ENCODE results near the gene PRKAB1. TPM values are rescaled to one million over a fixed set of nuclear protein-coding genes. Genes with fewer than 3 reads are reported as not detected.
A peak's percentile ranks its signal among the peaks of the same experiment; 100 is the strongest.

PRKAB1 gene
- total and polyA plus RNA-seq, 7 donors = 18.5 to 52.5 (median 31.4) TPM

GRCh38 chr12:119666226-119666795 lies 1.6 kb upstream of the PRKAB1 start:
- Histone ChIP-seq H3K27ac (no peak overlapping the region), H3K4me3 (no peak overlapping the region), H3K9me3 (no peaks in the 10 kb centered on the region), H3K27me3 (no peaks in the 10 kb centered on the region), H3K36me3 (peaks cover 0 to 2% (median under 1%) of the 10 kb centered on the region in 4 donors), H3K4me1 (peaks cover 0 to 26% (median 20%) of the 10 kb centered on the region in 4 donors)
- intact Hi-C loops (cut with DNase I) = loop anchor here (5.0 kb wide), 1 partner anchor 1289 kb away; the partner anchor contains the start of gene SUDS3
- DNase-seq = no peak
- 58 to 84% methylated on average over 2 of the region's 2 CpGs for WGBS, 2 donors
- no peak for TF ChIP-seq POLR2A (IDR thresholded peaks at IDR 0.05)
- no peak for TF ChIP-seq POLR2AphosphoS5 (IDR thresholded peaks at IDR 0.05)
- no peak for TF ChIP-seq EP300 (IDR thresholded peaks at IDR 0.05)
- no peak for TF ChIP-seq CTCF (IDR thresholded peaks at IDR 0.05)

DNA sequence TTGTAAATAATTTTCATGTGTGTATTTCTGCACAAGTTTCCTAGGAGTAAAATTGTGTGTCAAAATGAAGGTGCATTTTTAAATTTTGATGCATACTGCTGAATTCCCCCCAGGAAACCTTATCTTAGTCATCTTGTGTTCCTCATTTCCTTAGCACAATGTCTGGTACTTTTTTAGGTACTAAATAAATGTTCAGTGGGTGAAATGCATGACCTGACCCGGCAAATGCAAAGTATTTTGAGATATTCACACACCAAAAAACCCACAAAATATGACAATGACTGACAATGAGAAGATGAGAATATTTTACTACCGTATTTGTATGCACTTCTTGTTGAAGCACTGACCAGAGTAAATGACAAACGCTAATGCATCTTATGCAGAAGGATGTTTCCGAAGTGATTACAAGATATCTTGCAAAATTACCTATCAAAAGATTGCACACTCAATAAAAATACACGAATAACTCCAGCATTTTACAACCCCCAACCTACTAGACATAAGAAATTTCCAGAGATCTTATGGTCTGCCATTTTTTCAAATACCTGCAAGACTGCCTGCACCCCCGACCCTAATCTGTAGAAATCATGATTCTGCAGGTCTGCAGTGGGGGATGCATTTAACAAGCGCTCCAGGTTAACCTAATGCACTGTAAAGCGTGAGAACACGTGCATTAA lies 895 bp upstream of the PRKAB1 start:
- intact Hi-C loops (cut with DNase I) = loop anchor here (5.0 kb wide), 1 partner anchor 1290 kb away; the partner anchor contains the start of gene SUDS3
- TF ChIP-seq CTCF (IDR thresholded peaks at IDR 0.05) (no peak), POLR2AphosphoS5 (IDR thresholded peaks at IDR 0.05) (no peak)
- Histone ChIP-seq H3K4me3 (peak overlapping the region; percentile 78 to 88 (median 82)), H3K4me1 (peaks cover 0 to 26% (median 20%) of the 10 kb centered on the region in 4 donors), H3K9me3 (no peaks in the 10 kb centered on the region), H3K27me3 (no peaks in the 10 kb centered on the region), H3K27ac (peak overlapping the region; percentile 89 to 96 (median 94)), H3K36me3 (peaks cover 0 to 9% (median 3%) of the 10 kb centered on the region in 4 donors)
- no peak for DNase-seq
- 14 to 15% methylated on average over 9 of the region's 9 CpGs for WGBS, 2 donors

DNA sequence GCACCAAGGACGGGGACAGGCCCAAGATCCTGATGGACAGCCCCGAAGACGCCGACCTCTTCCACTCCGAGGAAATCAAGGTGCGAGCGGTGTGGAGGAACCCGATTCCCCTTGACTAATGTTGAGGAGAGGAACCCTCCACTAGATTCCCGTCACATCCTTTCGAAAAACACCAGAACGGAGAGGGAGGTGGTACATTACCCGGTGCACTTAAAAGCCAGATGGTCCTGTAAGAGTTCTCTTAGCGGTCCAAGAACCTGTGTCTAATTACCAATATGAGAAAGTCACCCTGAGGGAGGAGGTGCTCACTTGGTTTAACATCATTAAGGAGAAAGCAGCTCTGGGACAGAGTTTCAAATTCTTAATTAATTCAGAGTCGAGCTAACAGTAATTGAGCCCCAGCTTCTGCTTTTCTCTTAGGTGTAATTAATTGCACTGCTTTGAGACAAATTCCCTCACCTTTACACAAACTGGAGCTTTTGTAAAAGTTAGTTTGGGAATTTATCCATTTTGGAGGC lies 450 bp downstream of the PRKAB1 start:
- TF ChIP-seq POLR2A (IDR thresholded peaks at IDR 0.05) = no peak
- no peak for TF ChIP-seq CTCF (IDR thresholded peaks at IDR 0.05)
- Histone ChIP-seq H3K27ac (peak overlapping the region; percentile 89 to 96 (median 94)), H3K4me1 (peaks cover 0 to 26% (median 20%) of the 10 kb centered on the region in 4 donors), H3K27me3 (no peaks in the 10 kb centered on the region), H3K4me3 (peak overlapping the region; percentile 78 to 88 (median 82)), H3K36me3 (peaks cover 9 to 23% (median 12%) of the 10 kb centered on the region in 4 donors), H3K9me3 (no peaks in the 10 kb centered on the region)
- DNase-seq = no peak
- intact Hi-C loops (cut with DNase I) = loop anchor here (5.0 kb wide), 1 partner anchor 1291 kb away; the partner anchor contains the start of gene SUDS3
- WGBS, 2 donors = 2 to 4% methylated on average over 14 of the region's 14 CpGs

- H3K4me1 ChIP-seq = peaks cover 0 to 26% (median 20%) of the 10 kb centered on the region in 4 donors
- H3K36me3 ChIP-seq = peaks cover 18 to 38% (median 21%) of the 10 kb centered on the region in 4 donors
- no peak overlapping the region for H3K4me3 ChIP-seq
- intact Hi-C loops (cut with DNase I) = loop anchor here (5.0 kb wide), 1 partner anchor 1293 kb away; the partner anchor contains the start of gene SUDS3
- no peak for DNase-seq
- WGBS, 2 donors = 13 to 60% methylated on average over 11 of the region's 11 CpGs
- TF ChIP-seq EP300 (IDR thresholded peaks at IDR 0.05) = no peak
- no peak for TF ChIP-seq POLR2A (IDR thresholded peaks at IDR 0.05)
- no peak for TF ChIP-seq CTCF (IDR thresholded peaks at IDR 0.05)
- TF ChIP-seq POLR2AphosphoS5 (IDR thresholded peaks at IDR 0.05) = no peak
- H3K27me3 ChIP-seq = no peaks in the 10 kb centered on the region
- H3K9me3 ChIP-seq = no peaks in the 10 kb centered on the region
- peak overlapping the region in 3 of 4 donors; percentile 7 to 40 (median 35) for H3K27ac ChIP-seq
Observed at GRCh38 chr12:119669744-119670472, 2.0 kb downstream of the PRKAB1 start.

Measured in sigmoid colon (tissue), 7 donors.